ENCODE measurements around the gene STEAP4. TPM values are rescaled to one million over a fixed set of nuclear protein-coding genes. Genes with fewer than 3 reads are reported as not detected.

The STEAP4 gene
- polyA plus RNA-seq, 1 of the 3 experiments (the other 2 are of a cell fraction) = not detected

GRCh38 chr7:88347517-88347916 lies 40.8 kb upstream of the STEAP4 start:
- 67% methylated on average over 2 of the region's 2 CpGs for WGBS (ENCODE audit: low lambda C conversion rate)
- Histone ChIP-seq H3K27me3 (ENCODE audit: insufficient read depth) (peaks cover 7% of the 10 kb centered on the region; the same call in 1 of the 2 replicates), H3K27ac (ENCODE audit: low read depth in 2 of 2, low read length in 1 of 2) (no peak overlapping the region), H3K79me2 (ENCODE audit: insufficient read depth) (no peaks in the 10 kb centered on the region), H3K9ac (no peak overlapping the region), H2AFZ (ENCODE audit: low read depth) (no peak overlapping the region), H3F3A (replicated peaks; ENCODE audit: insufficient read depth) (no peaks in the 10 kb centered on the region), H3K9me3 (no peaks in the 10 kb centered on the region), H3K4me2 (no peak overlapping the region), H3K9me2 (no peaks in the 10 kb centered on the region), H3K4me1 (ENCODE audit: control insufficient read depth in 1 of 2, insufficient read depth in 2 of 2, low read depth in 1 of 2, low read length in 1 of 2) (no peaks in the 10 kb centered on the region; a peak in 1 of 4 replicates), H4K20me1 (ENCODE audit: insufficient read depth) (no peaks in the 10 kb centered on the region), H3K36me3 (replicated peaks in 1 of 2; ENCODE audit: control insufficient read depth in 1 of 2, insufficient read depth in 2 of 2, low read length in 1 of 2) (no peaks in the 10 kb centered on the region), H3K4me3 (ENCODE audit: low read depth in 2 of 2, low read length in 1 of 2) (no peak overlapping the region)
- ChIA-PET POLR2A (no interaction called here), CTCF (interaction anchor here (0.7 to 5.7 kb wide), 5 partner anchors 12 to 425 kb away, joined by 3 to 66 read pairs (median 4); no protein-coding TSS in a partner anchor)
- DNase-seq = no peak
- TF ChIP-seq USF1 (IDR thresholded peaks at IDR 0.05; ENCODE audit: borderline replicate concordance, low read depth) = no peak
- TF ChIP-seq RAD21 (IDR thresholded peaks at IDR 0.05; ENCODE audit: low read length) = no peak
- TF ChIP-seq, protein P1, sequence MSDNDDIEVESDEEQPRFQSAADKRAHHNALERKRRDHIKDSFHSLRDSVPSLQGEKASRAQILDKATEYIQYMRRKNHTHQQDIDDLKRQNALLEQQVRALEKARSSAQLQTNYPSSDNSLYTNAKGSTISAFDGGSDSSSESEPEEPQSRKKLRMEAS (IDR thresholded peaks at IDR 0.05; ENCODE audit: low read depth) = no peak
- no peak for TF ChIP-seq PBX3 (IDR thresholded peaks at IDR 0.05)
- no peak for TF ChIP-seq EP300 (IDR thresholded peaks at IDR 0.05; ENCODE audit: borderline replicate concordance in 1 of 2, low read depth in 1 of 2, low read length in 1 of 2)
- TF ChIP-seq FOXJ3 (CRISPR knock-in tag; IDR thresholded peaks at IDR 0.05) = no peak
- no peak for TF ChIP-seq SIN3A (IDR thresholded peaks at IDR 0.05; ENCODE audit: borderline replicate concordance, low read depth, low read length)
- TF ChIP-seq ZBTB33 (IDR thresholded peaks at IDR 0.05; ENCODE audit: borderline replicate concordance, low read depth) = no peak
- TF ChIP-seq IRF3 (IDR thresholded peaks at IDR 0.05; ENCODE audit: low read depth, low read length) = no peak
- no peak for TF ChIP-seq FOXM1 (IDR thresholded peaks at IDR 0.05; ENCODE audit: low read depth)
- TF ChIP-seq RCOR1 (IDR thresholded peaks at IDR 0.05; ENCODE audit: low read length) = no peak
- TF ChIP-seq POLR2AphosphoS5 (IDR thresholded peaks at IDR 0.05; ENCODE audit: low read depth, low read length) = no peak
- no peak for TF ChIP-seq RFX5 (IDR thresholded peaks at IDR 0.05; ENCODE audit: low read length)
- TF ChIP-seq SMC3 (IDR thresholded peaks at IDR 0.05; ENCODE audit: low read depth, low read length) = no peak
